Glutamatergic neuron (in vitro differentiated cells): ENCODE data around the gene SHMT2. TPM values are rescaled to one million over a fixed set of nuclear protein-coding genes. Genes with fewer than 3 reads are reported as not detected.
"Not testable (repeated sequence)": the region's sequence is repeated elsewhere in the genome, so short reads cannot be mapped to it uniquely, and the experiment has no call there.

Source experiments
- DNase-seq: peaks from one replicate; pipeline ENCODE4 v3.0.0; 2022
- H3K27ac Mint-ChIP-seq: one replicate; pipeline ENCODE4 v1.8.0; 2020; ENCODE audit warnings: mild to moderate bottlenecking, mixed read lengths, inconsistent platforms; ENCODE audit not compliant: unreplicated experiment
- H3K27me3 Mint-ChIP-seq: one replicate; pipeline ENCODE4 v1.8.0; 2020; ENCODE audit warnings: mild to moderate bottlenecking, moderate library complexity, mixed read lengths, inconsistent platforms; ENCODE audit not compliant: unreplicated experiment
- H3K36me3 Mint-ChIP-seq: one replicate; pipeline ENCODE4 v1.8.0; 2020; ENCODE audit warnings: mild to moderate bottlenecking, mixed read lengths, inconsistent platforms; ENCODE audit not compliant: unreplicated experiment
- H3K4me1 Mint-ChIP-seq: one replicate; pipeline ENCODE4 v1.8.0; 2020; ENCODE audit warnings: mild to moderate bottlenecking, low read depth, mixed read lengths, inconsistent platforms; ENCODE audit not compliant: unreplicated experiment
- H3K4me3 Mint-ChIP-seq: one replicate; pipeline ENCODE4 v1.8.0; 2020; ENCODE audit warnings: mild to moderate bottlenecking, mixed read lengths, inconsistent platforms; ENCODE audit not compliant: unreplicated experiment
- H3K9me3 Mint-ChIP-seq: one replicate; pipeline ENCODE4 v1.8.0; 2020; ENCODE audit warnings: mild to moderate bottlenecking, moderate library complexity, mixed read lengths, inconsistent platforms; ENCODE audit not compliant: unreplicated experiment
- CTCF ChIP-seq: fragments of 200-600 bp; sonication (generic); IDR thresholded peaks from one replicate; pipeline ENCODE4 v1.5.0; 2021; ENCODE audit not compliant: partially characterized antibody, unreplicated experiment
- total RNA-seq: library from RNA; stranded (reverse); fragmentation: NEBNext Ultra II Directional; extraction: Animal tissue kit (Norgen Biotek cat#: 25700); gene quantifications from one replicate; pipeline ENCODE4 v1.2.1, GENCODE V29; 2021; ENCODE audit not compliant: unreplicated experiment

Gene SHMT2
- total RNA-seq, 1 donor from 2014 or later = 165 TPM

GRCh38 chr12:57272337-57273151, 43.0 kb downstream of the SHMT2 start:
- Mint-ChIP-seq H3K9me3 (peaks cover 2% of the 10 kb centered on the region), H3K36me3 (peaks cover 6% of the 10 kb centered on the region), H3K4me3 (no peak overlapping the region), H3K4me1 (peaks cover 11% of the 10 kb centered on the region), H3K27ac (peak overlapping the region; percentile 13), H3K27me3 (peaks cover 5% of the 10 kb centered on the region)
- no peak for DNase-seq
- no peak for TF ChIP-seq CTCF

GRCh38 chr12:57273516-57273915, 44.0 kb downstream of the SHMT2 start:
- no peak for DNase-seq
- Mint-ChIP-seq H3K27ac (no peak overlapping the region), H3K27me3 (peaks cover 5% of the 10 kb centered on the region), H3K4me1 (peaks cover 11% of the 10 kb centered on the region), H3K9me3 (peaks cover 2% of the 10 kb centered on the region), H3K36me3 (peaks cover 6% of the 10 kb centered on the region), H3K4me3 (no peak overlapping the region)
- no peak for TF ChIP-seq CTCF

GRCh38 chr12:57276233-57276632, 46.7 kb downstream of the SHMT2 start:
- DNase-seq, H3K9me3 Mint-ChIP-seq, H3K27me3 Mint-ChIP-seq, H3K4me3 Mint-ChIP-seq, H3K27ac Mint-ChIP-seq, H3K36me3 Mint-ChIP-seq: not testable (repeated sequence)
- H3K4me1 Mint-ChIP-seq = peaks cover 24% of the 10 kb centered on the region

GRCh38 chr12:57276935-57277563, 47.5 kb downstream of the SHMT2 start:
- Mint-ChIP-seq H3K27me3 (peaks cover 2% of the 10 kb centered on the region), H3K4me1 (peaks cover 24% of the 10 kb centered on the region), H3K36me3 (no peaks in the 10 kb centered on the region), H3K9me3 (peaks cover 8% of the 10 kb centered on the region), H3K4me3 (no peak overlapping the region), H3K27ac (no peak overlapping the region)
- TF ChIP-seq CTCF = no peak
- no peak for DNase-seq

GRCh38 chr12:57278465-57279381, 49.2 kb downstream of the SHMT2 start:
- no peak for TF ChIP-seq CTCF
- Mint-ChIP-seq H3K4me3 (no peak overlapping the region), H3K9me3 (peaks cover 6% of the 10 kb centered on the region), H3K27ac (no peak overlapping the region), H3K4me1 (peaks cover 17% of the 10 kb centered on the region), H3K27me3 (peaks cover 4% of the 10 kb centered on the region), H3K36me3 (no peaks in the 10 kb centered on the region)
- no peak for DNase-seq
